ENCODE results near the gene GDPD3. TPM values are rescaled to one million over a fixed set of nuclear protein-coding genes. Genes with fewer than 3 reads are reported as not detected.

Gene GDPD3
- total and polyA plus RNA-seq, 9 of the 15 experiments (the other 6 are each of a cell fraction or from before 2014, with no cell fraction given): 0.47 to 3.9 (median 1.1) TPM

GRCh38 chr16:30060346-30060745 is 53.0 kb downstream of the GDPD3 start:
- in situ Hi-C loops (cut with MboI) (no loop called here), intact Hi-C loops (cut with micrococcal nuclease) (loop anchor here (10.0 kb wide), 2 partner anchors 314 to 594 kb away; partner anchors contain the start of genes FBRS, MYL11, PRR14 and TBC1D10B)
- Histone ChIP-seq H3K36me3 (ENCODE audit: control insufficient read depth, insufficient read depth, low read length) (0 out of 3 replicates have a peak, but pooled peaks cover 2% of the 10 kb centered on the region), H2AFZ (ENCODE audit: low read depth, low read length) (no peak overlapping the region), H3K9me3 (replicated peaks; ENCODE audit: control insufficient read depth, insufficient read depth, low read depth, low read length) (no peaks in the 10 kb centered on the region), H3K79me2 (ENCODE audit: control insufficient read depth, insufficient read depth, low read length) (peaks cover 22% of the 10 kb centered on the region), H3K27ac (ENCODE audit: extremely low read depth, low read depth, low read length) (no peak overlapping the region), H3K9ac (ENCODE audit: insufficient read depth in 1 of 2, low read depth in 2 of 2, low read length in 2 of 2) (peak overlapping the region in 1 of 2 experiments; percentile 89; a peak in 1 of 4 replicates), H3K27me3 (ENCODE audit: control insufficient read depth in 2 of 2, insufficient read depth in 2 of 2, low read length in 2 of 2) (no peaks in the 10 kb centered on the region), H3K4me2 (ENCODE audit: insufficient read depth, low read length) (no peak overlapping the region), H3K9me1 (ENCODE audit: control insufficient read depth, insufficient read depth, low read length) (no peaks in the 10 kb centered on the region), H3K4me1 (replicated peaks in 1 of 2; ENCODE audit: control insufficient read depth in 2 of 2, insufficient read depth in 2 of 2, low read length in 2 of 2) (peaks cover 17 to 28% of the 10 kb centered on the region in 2 experiments), H3K4me3 (no peak overlapping the region), H4K20me1 (replicated peaks; ENCODE audit: control insufficient read depth, insufficient read depth, low read length) (no peaks in the 10 kb centered on the region)
- no peak for FAIRE-seq
- no peak for TF ChIP-seq ZNF184 (CRISPR knock-in tag; IDR thresholded peaks at IDR 0.05)
- no peak for TF ChIP-seq ZNF324 (CRISPR knock-in tag; IDR thresholded peaks at IDR 0.05)
- TF ChIP-seq, protein P1, sequence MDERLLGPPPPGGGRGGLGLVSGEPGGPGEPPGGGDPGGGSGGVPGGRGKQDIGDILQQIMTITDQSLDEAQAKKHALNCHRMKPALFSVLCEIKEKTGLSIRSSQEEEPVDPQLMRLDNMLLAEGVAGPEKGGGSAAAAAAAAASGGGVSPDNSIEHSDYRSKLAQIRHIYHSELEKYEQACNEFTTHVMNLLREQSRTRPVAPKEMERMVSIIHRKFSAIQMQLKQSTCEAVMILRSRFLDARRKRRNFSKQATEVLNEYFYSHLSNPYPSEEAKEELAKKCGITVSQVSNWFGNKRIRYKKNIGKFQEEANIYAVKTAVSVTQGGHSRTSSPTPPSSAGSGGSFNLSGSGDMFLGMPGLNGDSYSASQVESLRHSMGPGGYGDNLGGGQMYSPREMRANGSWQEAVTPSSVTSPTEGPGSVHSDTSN (CRISPR knock-in tag; IDR thresholded peaks at IDR 0.05; ENCODE audit: low read depth): no peak
- TF ChIP-seq, protein P1 (tag; conservative IDR thresholded peaks at IDR 0.05; ENCODE audit: low read depth): no peak
- ChIA-PET POLR2A (interaction anchor here (0.6 to 1.4 kb wide), 2 partner anchors 31 to 33 kb away, joined by 3 to 4 read pairs; partner anchors contain the start of gene TBX6), CTCF (ENCODE audit: low intra/inter-chr PET ratio) (no interaction called here)
- BruUV-seq (replicated peaks): no TSS peak
- DNase-seq (ENCODE audit: extremely low read depth in 1 of 4, low spot score in 3 of 4): no peak
- WGBS (ENCODE audit: insufficient coverage, low coverage, missing lambda C conversion rate): 60% methylated on average over 4 of the region's 4 CpGs
- ATAC-seq: no peak

All from K562 (cell line).